ENCODE data around the gene SCGN.

SCGN gene

GRCh38 chr6:25652007-25652515 lies at the start of gene SCGN:
Gene SCGN (plus strand): TSS chr6:25652215. CDS start chr6:25652404, 189 bp downstream.
- peak within 1 kb of the TSS; percentile 45 for H3K4me3 ChIP-seq (ENCODE audit: low read depth, low read length)
- H3K9ac ChIP-seq (ENCODE audit: low read depth, low read length), result no peak within 1 kb of the TSS

GRCh38 chr6:25602674-25602982 lies 49.4 kb upstream of the SCGN start:
- Histone ChIP-seq H3K4me3 (ENCODE audit: low read depth, low read length) (no peak overlapping the region), H3K9me3 (ENCODE audit: control insufficient read depth, insufficient read depth, low read length) (no peaks in the 10 kb centered on the region), H3K4me1 (ENCODE audit: control insufficient read depth, insufficient read depth, low read length) (no peaks in the 10 kb centered on the region), H3K36me3 (ENCODE audit: control insufficient read depth, insufficient read depth, low read length) (no peaks in the 10 kb centered on the region), H3K9ac (ENCODE audit: low read depth, low read length) (no peak overlapping the region), H3K27me3 (ENCODE audit: control insufficient read depth, insufficient read depth, low read length) (no peaks in the 10 kb centered on the region)

More at GRCh38 chr6:25652007-25652515, at the start of gene SCGN:
- Histone ChIP-seq H3K27me3 (ENCODE audit: control insufficient read depth, insufficient read depth, low read length) (peaks cover 50% of the 10 kb centered on the region), H3K36me3 (ENCODE audit: control insufficient read depth, insufficient read depth, low read length) (no peaks in the 10 kb centered on the region), H3K9me3 (ENCODE audit: control insufficient read depth, insufficient read depth, low read length) (no peaks in the 10 kb centered on the region), H3K4me1 (ENCODE audit: control insufficient read depth, insufficient read depth, low read length) (peaks cover 3% of the 10 kb centered on the region)

- Histone ChIP-seq H3K4me3 (ENCODE audit: low read depth, low read length) (no peak overlapping the region), H3K9ac (ENCODE audit: low read depth, low read length) (no peak overlapping the region), H3K27me3 (ENCODE audit: control insufficient read depth, insufficient read depth, low read length) (no peaks in the 10 kb centered on the region), H3K36me3 (ENCODE audit: control insufficient read depth, insufficient read depth, low read length) (no peaks in the 10 kb centered on the region), H3K4me1 (ENCODE audit: control insufficient read depth, insufficient read depth, low read length) (no peaks in the 10 kb centered on the region), H3K9me3 (ENCODE audit: control insufficient read depth, insufficient read depth, low read length) (no peaks in the 10 kb centered on the region)
Measured at GRCh38 chr6:25603251-25603650, 48.8 kb upstream of the SCGN start.

GRCh38 chr6:25606151-25606550 lies 45.9 kb upstream of the SCGN start:
- H3K4me1 ChIP-seq (ENCODE audit: control insufficient read depth, insufficient read depth, low read length), result no peaks in the 10 kb centered on the region
- H3K27me3 ChIP-seq (ENCODE audit: control insufficient read depth, insufficient read depth, low read length), result no peaks in the 10 kb centered on the region
- H3K36me3 ChIP-seq (ENCODE audit: control insufficient read depth, insufficient read depth, low read length), result no peaks in the 10 kb centered on the region
- no peaks in the 10 kb centered on the region for H3K9me3 ChIP-seq (ENCODE audit: control insufficient read depth, insufficient read depth, low read length)
- H3K9ac ChIP-seq (ENCODE audit: low read depth, low read length), result no peak overlapping the region
- no peak overlapping the region for H3K4me3 ChIP-seq (ENCODE audit: low read depth, low read length)

GRCh38 chr6:25608558-25609174 lies 43.3 kb upstream of the SCGN start:
- H3K27me3 ChIP-seq (ENCODE audit: control insufficient read depth, insufficient read depth, low read length), result no peaks in the 10 kb centered on the region
- no peaks in the 10 kb centered on the region for H3K36me3 ChIP-seq (ENCODE audit: control insufficient read depth, insufficient read depth, low read length)
- H3K9me3 ChIP-seq (ENCODE audit: control insufficient read depth, insufficient read depth, low read length), result no peaks in the 10 kb centered on the region
- no peaks in the 10 kb centered on the region for H3K4me1 ChIP-seq (ENCODE audit: control insufficient read depth, insufficient read depth, low read length)
- no peak overlapping the region for H3K9ac ChIP-seq (ENCODE audit: low read depth, low read length)
- no peak overlapping the region for H3K4me3 ChIP-seq (ENCODE audit: low read depth, low read length)

- H3K27me3 ChIP-seq (ENCODE audit: control insufficient read depth, insufficient read depth, low read length), result no peaks in the 10 kb centered on the region
- no peaks in the 10 kb centered on the region for H3K36me3 ChIP-seq (ENCODE audit: control insufficient read depth, insufficient read depth, low read length)
- H3K4me3 ChIP-seq (ENCODE audit: low read depth, low read length), result no peak overlapping the region
- H3K9ac ChIP-seq (ENCODE audit: low read depth, low read length), result no peak overlapping the region
- no peaks in the 10 kb centered on the region for H3K9me3 ChIP-seq (ENCODE audit: control insufficient read depth, insufficient read depth, low read length)
- H3K4me1 ChIP-seq (ENCODE audit: control insufficient read depth, insufficient read depth, low read length), result no peaks in the 10 kb centered on the region
Measured at GRCh38 chr6:25612666-25613065, 39.3 kb upstream of the SCGN start.

- no peak overlapping the region for H3K4me3 ChIP-seq (ENCODE audit: low read depth, low read length)
- H3K9me3 ChIP-seq (ENCODE audit: control insufficient read depth, insufficient read depth, low read length), result no peaks in the 10 kb centered on the region
- H3K4me1 ChIP-seq (ENCODE audit: control insufficient read depth, insufficient read depth, low read length), result no peaks in the 10 kb centered on the region
- no peak overlapping the region for H3K9ac ChIP-seq (ENCODE audit: low read depth, low read length)
- H3K36me3 ChIP-seq (ENCODE audit: control insufficient read depth, insufficient read depth, low read length), result no peaks in the 10 kb centered on the region
- H3K27me3 ChIP-seq (ENCODE audit: control insufficient read depth, insufficient read depth, low read length), result no peaks in the 10 kb centered on the region
Measured at GRCh38 chr6:25613415-25613814, 38.6 kb upstream of the SCGN start.

- no peaks in the 10 kb centered on the region for H3K27me3 ChIP-seq (ENCODE audit: control insufficient read depth, insufficient read depth, low read length)
- no peak overlapping the region for H3K9ac ChIP-seq (ENCODE audit: low read depth, low read length)
- H3K9me3 ChIP-seq (ENCODE audit: control insufficient read depth, insufficient read depth, low read length), result no peaks in the 10 kb centered on the region
- no peaks in the 10 kb centered on the region for H3K4me1 ChIP-seq (ENCODE audit: control insufficient read depth, insufficient read depth, low read length)
- no peak overlapping the region for H3K4me3 ChIP-seq (ENCODE audit: low read depth, low read length)
- H3K36me3 ChIP-seq (ENCODE audit: control insufficient read depth, insufficient read depth, low read length), result no peaks in the 10 kb centered on the region
Measured at GRCh38 chr6:25614052-25614451, 38.0 kb upstream of the SCGN start.

- H3K36me3 ChIP-seq (ENCODE audit: control insufficient read depth, insufficient read depth, low read length), result no peaks in the 10 kb centered on the region
- no peaks in the 10 kb centered on the region for H3K4me1 ChIP-seq (ENCODE audit: control insufficient read depth, insufficient read depth, low read length)
- no peak overlapping the region for H3K4me3 ChIP-seq (ENCODE audit: low read depth, low read length)
- no peak overlapping the region for H3K9ac ChIP-seq (ENCODE audit: low read depth, low read length)
- no peaks in the 10 kb centered on the region for H3K27me3 ChIP-seq (ENCODE audit: control insufficient read depth, insufficient read depth, low read length)
- no peaks in the 10 kb centered on the region for H3K9me3 ChIP-seq (ENCODE audit: control insufficient read depth, insufficient read depth, low read length)
Measured at GRCh38 chr6:25615471-25615870, 36.5 kb upstream of the SCGN start.

- Histone ChIP-seq H3K9me3 (ENCODE audit: control insufficient read depth, insufficient read depth, low read length) (no peaks in the 10 kb centered on the region), H3K36me3 (ENCODE audit: control insufficient read depth, insufficient read depth, low read length) (no peaks in the 10 kb centered on the region), H3K4me1 (ENCODE audit: control insufficient read depth, insufficient read depth, low read length) (no peaks in the 10 kb centered on the region), H3K9ac (ENCODE audit: low read depth, low read length) (no peak overlapping the region), H3K4me3 (ENCODE audit: low read depth, low read length) (no peak overlapping the region), H3K27me3 (ENCODE audit: control insufficient read depth, insufficient read depth, low read length) (no peaks in the 10 kb centered on the region)
Measured at GRCh38 chr6:25617997-25618396, 34.0 kb upstream of the SCGN start.

GRCh38 chr6:25619217-25619616 lies 32.8 kb upstream of the SCGN start:
- Histone ChIP-seq H3K9me3 (ENCODE audit: control insufficient read depth, insufficient read depth, low read length) (no peaks in the 10 kb centered on the region), H3K9ac (ENCODE audit: low read depth, low read length) (no peak overlapping the region), H3K4me3 (ENCODE audit: low read depth, low read length) (no peak overlapping the region), H3K36me3 (ENCODE audit: control insufficient read depth, insufficient read depth, low read length) (no peaks in the 10 kb centered on the region), H3K27me3 (ENCODE audit: control insufficient read depth, insufficient read depth, low read length) (no peaks in the 10 kb centered on the region), H3K4me1 (ENCODE audit: control insufficient read depth, insufficient read depth, low read length) (no peaks in the 10 kb centered on the region)

- Histone ChIP-seq H3K27me3 (ENCODE audit: control insufficient read depth, insufficient read depth, low read length) (no peaks in the 10 kb centered on the region), H3K4me3 (ENCODE audit: low read depth, low read length) (no peak overlapping the region), H3K9me3 (ENCODE audit: control insufficient read depth, insufficient read depth, low read length) (no peaks in the 10 kb centered on the region), H3K4me1 (ENCODE audit: control insufficient read depth, insufficient read depth, low read length) (peaks cover 3% of the 10 kb centered on the region), H3K36me3 (ENCODE audit: control insufficient read depth, insufficient read depth, low read length) (no peaks in the 10 kb centered on the region), H3K9ac (ENCODE audit: low read depth, low read length) (no peak overlapping the region)
Measured at GRCh38 chr6:25620391-25620790, 31.6 kb upstream of the SCGN start.
